K562 (cell line): ENCODE data around the gene ARHGAP30. TPM values are rescaled to one million over a fixed set of nuclear protein-coding genes. Genes with fewer than 3 reads are reported as not detected.

Source experiments
- AFF4 ChIP-seq: sonication (generic); formaldehyde crosslinking; IDR thresholded peaks from 2 replicates; pipeline ENCODE4 v1.8.0; 2023; ENCODE audit warnings: mild to moderate bottlenecking, missing genetic modification reagents
- BRD9 ChIP-seq: fragments of 450-650 bp; IDR thresholded peaks from 2 replicates; pipeline ENCODE4 v1.6.1; 2018; ENCODE audit warnings: low read depth; ENCODE audit not compliant: partially characterized antibody
- POLR2A ChIP-seq: fragments of 450-650 bp; conservative IDR thresholded peaks from 2 replicates; pipeline ENCODE4 v1.6.1; 2016
- RERE ChIP-seq: sonication (generic); formaldehyde crosslinking; IDR thresholded peaks from 2 replicates; pipeline ENCODE4 v1.8.0; 2023; ENCODE audit warnings: missing genetic modification reagents, mild to moderate bottlenecking, borderline replicate concordance
- TCFL5 ChIP-seq: fragments of 250-450 bp; sonication (Bioruptor Pico); conservative IDR thresholded peaks from 2 replicates; pipeline ENCODE4 v1.6.1; 2021; ENCODE audit warnings: mild to moderate bottlenecking, moderate library complexity, matching md5 sums
- TFAP4 ChIP-seq: sonication (generic); formaldehyde crosslinking; IDR thresholded peaks from 2 replicates; pipeline ENCODE4 v1.8.0; 2022; ENCODE audit warnings: missing genetic modification reagents, mild to moderate bottlenecking, moderate library complexity, borderline replicate concordance
- TOE1 ChIP-seq, 2 experiments: fragments of 450-650 bp in 1 of 2; sonication (generic) in 1 of 2; formaldehyde crosslinking in 1 of 2; IDR thresholded peaks; 2 replicates each; pipeline versions ENCODE4 v1.7.1 to v1.8.0; 2016 to 2022; ENCODE audit warnings: borderline replicate concordance in 2 of 2, mild to moderate bottlenecking in 2 of 2, antibody characterized with exemption in 1 of 2, inconsistent platforms in 1 of 2, low read depth in 1 of 2, missing genetic modification reagents in 1 of 2, moderate library complexity in 1 of 2
- XRCC5 ChIP-seq: fragments of 200-400 bp; formaldehyde crosslinking; IDR thresholded peaks from 2 replicates; pipeline ENCODE4 v1.6.1; 2017; ENCODE audit warnings: low read depth, mild to moderate bottlenecking, low read length
- ZBTB5 ChIP-seq: fragments of 450-650 bp; IDR thresholded peaks from 2 replicates; pipeline ENCODE4 v1.6.1; 2017; ENCODE audit warnings: antibody characterized with exemption
- ZNF445 ChIP-seq: fragments of 250-450 bp; sonication (Bioruptor Pico); IDR thresholded peaks from 2 replicates; pipeline ENCODE4 v1.4.0; 2020; ENCODE audit warnings: low read depth, mild to moderate bottlenecking, moderate library complexity
- polyA plus RNA-seq, 8 experiments: library from polyadenylated mRNA; depleted of rRNA in 4 of 8; stranded (reverse) in 5 of 8; unstranded in 3 of 8; fragments of >200 nt; fragmentation: Nextera tagmentation in 2 of 8; fragmentation: Illumina TruSeq in 1 of 8; extraction: Ambion mirVana in 2 of 8; extraction: Trizol in 1 of 8; gene quantifications; 2 replicates each; pipeline versions ENCODE4 v1.2.1 to v1.2.3, GENCODE V29; 2011 to 2014; ENCODE audit warnings: inconsistent platforms in 1 of 8, missing spikeins in 1 of 8
- total RNA-seq, 7 experiments: library from RNA; depleted of rRNA in 6 of 7; stranded (reverse); fragments of >200 nt in 6 of 7; fragmentation: Illumina TruSeq in 2 of 7; extraction: Trizol in 2 of 7; gene quantifications; 2 replicates each; pipeline versions ENCODE4 v1.2.1 to v1.2.3, GENCODE V29; 2011 to 2021; ENCODE audit warnings: low replicate concordance in 1 of 7

The ARHGAP30 gene
- total and polyA plus RNA-seq, 9 of the 15 experiments (the other 6 are each of a cell fraction or from before 2014, with no cell fraction given) = 0.01 to 0.73 (median 0.12) TPM

- peak; percentile 88; the same call in 1 of the 2 replicates for TF ChIP-seq TFAP4 (CRISPR knock-in tag)
- TF ChIP-seq BRD9 = peak; percentile 65
- 0 out of 2 replicates have a peak, but pooled peaks have one; percentile 2 for TF ChIP-seq XRCC5
- peak; percentile 94 for TF ChIP-seq POLR2A
- no peak for TF ChIP-seq ZBTB5
- no peak for TF ChIP-seq RERE (CRISPR knock-in tag)
- TF ChIP-seq AFF4 = peak; percentile 95
- no peak for TF ChIP-seq TCFL5 (CRISPR knock-in tag)
- no peak for TF ChIP-seq TOE1 (IDR thresholded peaks at IDR 0.05; ENCODE audit: borderline replicate concordance)
- TF ChIP-seq TOE1 (CRISPR knock-in tag; IDR thresholded peaks at IDR 0.05; ENCODE audit: borderline replicate concordance, low read depth) = no peak
- TF ChIP-seq ZNF445 = no peak
Measured at GRCh38 chr1:161117759-161118581, 48.3 kb upstream of the ARHGAP30 start, which contains the start of the genes NIT1 and PFDN2 (continued).
